Dermis microvascular lymphatic vessel endothelial cell (primary cell): ENCODE results near the gene TOP1. TPM values are rescaled to one million over a fixed set of nuclear protein-coding genes. Genes with fewer than 3 reads are reported as not detected.

Experiments
- DNase-seq, 2 donors: peaks; one replicate each; pipeline versions ENCODE4 v3.0.0 to v3.0.0-alpha.2; 2010; ENCODE audit warnings: low read depth in 2 of 2
- total RNA-seq: library from RNA; depleted of rRNA; stranded (reverse); fragments of >200 nt; gene quantifications from 2 replicates; pipeline ENCODE4 v1.2.1, GENCODE V29; 2014

Gene TOP1
- total RNA-seq, 1 donor from 2014 or later: 13.1 TPM

DNA sequence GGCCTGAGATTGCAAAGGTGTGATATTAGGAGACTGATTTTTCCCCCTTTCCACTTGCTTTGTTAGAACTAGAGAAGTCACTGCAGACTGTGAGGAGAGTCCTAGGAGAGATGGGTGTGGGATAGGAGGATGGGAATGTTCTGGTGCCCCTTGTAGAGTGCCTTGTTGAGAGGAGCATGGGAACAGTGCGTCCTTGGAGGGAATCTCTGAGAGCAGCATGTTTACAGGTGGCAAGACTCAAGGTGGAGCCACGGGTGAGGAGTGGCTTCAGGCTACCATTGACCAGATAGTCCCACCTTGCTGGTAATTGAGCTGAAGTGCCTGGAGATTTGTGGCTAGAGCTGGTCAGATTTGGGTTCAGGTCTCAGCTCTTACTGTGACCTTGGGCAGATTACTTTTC lies 114.7 kb downstream of the TOP1 start:
- DNase-seq: no peak

DNA sequence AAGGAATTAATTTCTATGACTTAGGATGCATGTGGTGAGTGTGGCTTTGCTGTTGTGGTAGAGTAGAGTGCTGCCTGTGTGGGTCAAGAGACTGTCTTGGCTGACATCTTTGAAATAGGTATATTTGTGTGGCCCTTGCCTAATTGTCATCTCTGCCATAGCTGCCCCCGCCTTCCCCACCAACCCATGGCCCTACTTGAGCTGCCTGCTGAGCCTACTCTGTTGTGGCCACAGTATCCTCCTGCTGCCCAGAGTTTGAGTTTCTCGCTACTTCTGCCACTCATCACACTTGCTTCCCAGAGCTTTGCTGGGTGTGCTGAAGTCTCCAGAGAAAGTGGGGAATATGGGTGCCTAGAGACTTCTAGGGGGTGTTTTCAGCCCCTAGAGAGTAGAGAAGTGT lies 116.7 kb downstream of the TOP1 start:
- no peak for DNase-seq

DNA sequence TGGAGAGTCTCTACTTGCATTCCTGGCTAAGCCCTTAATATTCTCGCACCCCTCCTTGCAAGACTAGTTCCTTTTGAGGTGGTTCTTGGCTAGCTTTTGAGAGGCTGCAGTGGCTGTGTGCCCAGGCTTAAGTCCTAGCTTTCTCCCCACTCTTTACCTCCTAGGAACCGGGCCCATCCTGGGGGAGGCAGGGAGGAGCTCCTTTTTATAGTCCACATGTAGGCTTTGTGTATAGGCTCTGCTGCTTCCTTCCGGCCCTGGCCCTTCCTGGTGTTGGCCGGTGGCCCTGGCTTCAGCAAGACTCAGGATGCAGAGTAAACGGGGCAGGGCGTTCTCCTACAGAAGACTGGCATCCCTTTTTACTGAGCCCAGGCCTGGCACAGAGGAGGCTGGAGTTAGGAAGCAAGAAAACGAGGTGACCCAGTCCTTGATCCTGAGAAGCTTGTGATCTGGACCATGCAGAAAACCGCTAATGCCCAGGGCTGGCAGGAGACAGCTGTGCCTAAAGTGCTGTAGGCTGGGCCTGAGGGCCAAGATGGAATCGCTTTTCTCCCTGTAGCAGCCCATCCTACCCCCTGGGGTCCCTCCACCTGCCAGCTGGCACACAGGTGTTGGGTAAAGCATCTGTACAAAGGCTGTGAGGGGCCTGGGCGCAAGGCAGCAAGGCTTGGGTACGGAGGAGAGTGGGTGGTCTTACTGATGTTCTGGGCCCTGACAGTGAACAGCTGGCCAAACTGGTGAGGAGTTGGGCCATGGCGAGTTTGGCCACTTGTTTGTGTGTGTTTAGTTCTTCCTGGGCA lies 117.4 kb downstream of the TOP1 start:
- peak in 1 of 2 donors; percentile 69 for DNase-seq

DNA sequence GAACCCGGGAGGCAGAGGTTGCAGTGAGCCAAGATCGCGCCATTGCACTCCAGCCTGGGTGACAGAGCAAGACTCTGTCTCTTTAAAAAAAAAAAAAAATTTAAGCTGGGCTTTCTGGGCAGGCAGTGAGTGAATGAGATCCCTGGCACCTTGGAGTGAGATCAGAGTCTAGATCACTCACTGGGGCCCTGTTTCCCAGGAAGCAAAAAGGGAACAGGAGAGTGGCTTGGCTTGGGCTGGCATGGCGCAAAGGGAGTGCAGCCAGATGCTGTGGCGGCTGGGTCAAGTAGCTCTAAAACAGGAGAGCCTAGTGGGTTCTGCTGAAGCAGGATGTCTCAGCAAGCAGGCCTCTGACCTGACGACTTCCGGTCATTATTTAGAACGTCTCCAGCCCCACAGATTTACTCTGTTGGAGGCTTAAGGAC lies 119.2 kb downstream of the TOP1 start:
- peak in 1 of 2 donors; percentile 84 for DNase-seq

DNA sequence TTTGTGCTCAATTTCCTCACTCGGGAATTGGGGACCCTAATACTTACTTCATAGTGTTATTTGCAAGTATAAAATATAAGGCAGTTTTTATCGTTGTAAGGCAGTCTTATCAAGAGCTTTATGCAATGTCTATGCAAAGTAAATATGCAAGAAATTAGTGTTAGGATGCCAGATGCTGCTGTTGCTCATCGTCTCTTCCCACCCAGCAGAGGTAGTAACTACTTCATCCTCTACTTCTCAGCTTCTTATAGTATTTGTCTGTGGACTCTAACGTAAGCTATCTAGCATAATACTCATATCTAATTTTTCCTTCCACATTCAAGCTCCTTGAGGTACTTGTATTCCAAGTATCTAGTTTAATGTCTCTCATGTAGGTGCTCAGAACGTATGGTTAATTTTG lies 120.3 kb downstream of the TOP1 start:
- no peak for DNase-seq

DNA sequence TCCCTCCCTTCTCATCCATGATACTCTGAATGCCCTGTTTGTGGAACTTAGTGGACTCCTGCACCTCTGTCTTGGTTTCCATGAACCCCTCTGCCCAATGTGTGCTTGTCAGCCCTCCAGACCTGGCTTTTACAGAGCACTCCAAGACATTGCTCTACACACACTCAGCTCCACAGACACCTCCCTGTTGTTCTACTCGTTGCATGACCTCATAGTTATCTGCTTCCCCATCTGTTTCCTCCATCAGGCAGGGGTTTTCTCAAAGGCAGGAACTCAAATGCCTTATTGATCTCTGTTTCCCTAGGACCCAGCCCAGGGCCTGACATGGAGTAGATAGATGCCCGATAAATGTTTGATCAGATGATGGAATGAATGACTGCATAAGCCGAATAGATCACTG lies 122.0 kb downstream of the TOP1 start:
- DNase-seq: peak; percentile 57 to 95

DNA sequence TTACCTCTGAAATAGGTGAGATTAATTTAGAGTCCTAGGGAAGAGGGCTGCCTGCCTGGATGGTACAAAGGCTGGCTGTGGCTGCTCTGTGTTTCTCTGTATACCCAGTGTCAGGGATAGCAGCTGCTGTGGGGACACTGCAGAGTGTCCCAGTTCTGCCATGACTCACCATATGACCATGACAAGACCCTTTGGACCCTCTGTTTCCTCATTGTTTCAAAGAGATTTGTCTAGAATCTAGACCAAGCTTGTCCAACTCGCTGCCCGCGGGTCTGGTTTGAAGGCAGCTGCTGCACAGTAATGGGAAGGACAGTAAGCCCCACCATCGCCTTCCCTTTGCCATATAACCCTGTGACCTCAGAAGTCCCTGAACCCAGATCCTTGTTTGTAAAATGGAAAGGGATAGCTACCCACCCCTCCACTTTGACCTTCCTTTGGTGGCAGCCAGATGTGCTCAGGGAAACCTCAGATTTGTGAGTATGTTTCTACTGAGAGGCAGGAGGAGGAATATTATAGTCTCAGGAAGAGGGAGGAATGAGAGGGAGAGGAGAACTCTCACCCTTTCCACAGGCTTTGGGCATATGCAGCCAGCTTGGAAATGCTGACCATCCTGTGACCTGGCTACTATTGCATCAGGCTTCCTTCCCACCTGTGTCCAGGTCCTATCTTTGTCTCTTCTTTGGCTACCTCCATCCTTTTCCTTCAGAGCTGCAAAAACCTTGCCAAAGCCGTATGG lies 122.7 kb downstream of the TOP1 start:
- peak in 1 of 2 donors; percentile 38 for DNase-seq

DNA sequence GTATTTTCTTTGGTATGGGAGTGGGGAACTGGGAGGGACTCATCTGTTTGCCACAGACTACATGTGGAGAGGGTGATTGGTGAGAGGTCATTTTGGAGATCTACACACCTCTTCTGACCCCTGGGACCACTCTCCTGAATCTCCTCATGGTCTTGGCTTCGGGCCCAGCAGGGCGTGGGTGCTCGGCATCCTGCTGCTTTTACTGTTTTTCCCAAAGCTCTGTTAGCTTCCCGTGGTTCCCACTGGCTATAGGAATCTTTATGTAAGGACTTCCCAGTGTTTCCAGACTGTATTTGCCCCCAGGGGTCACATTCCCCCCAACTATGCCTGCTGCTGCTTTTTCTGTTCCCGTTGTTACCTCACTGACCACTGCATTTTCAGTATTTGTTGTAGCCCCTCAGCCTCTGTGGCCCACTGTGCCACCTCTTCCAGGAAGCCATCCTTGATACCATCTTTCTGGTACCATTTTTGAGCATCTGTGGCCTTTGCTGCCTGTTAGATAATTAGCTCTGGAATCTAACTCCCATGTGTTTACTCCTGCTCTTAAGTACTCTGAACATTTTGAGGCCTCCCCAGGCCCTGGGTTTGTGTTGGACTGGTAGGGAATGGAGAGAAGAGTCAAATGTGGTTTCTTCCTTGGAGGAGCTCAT lies 123.6 kb downstream of the TOP1 start:
- DNase-seq: peak in 1 of 2 donors; percentile 38

DNA sequence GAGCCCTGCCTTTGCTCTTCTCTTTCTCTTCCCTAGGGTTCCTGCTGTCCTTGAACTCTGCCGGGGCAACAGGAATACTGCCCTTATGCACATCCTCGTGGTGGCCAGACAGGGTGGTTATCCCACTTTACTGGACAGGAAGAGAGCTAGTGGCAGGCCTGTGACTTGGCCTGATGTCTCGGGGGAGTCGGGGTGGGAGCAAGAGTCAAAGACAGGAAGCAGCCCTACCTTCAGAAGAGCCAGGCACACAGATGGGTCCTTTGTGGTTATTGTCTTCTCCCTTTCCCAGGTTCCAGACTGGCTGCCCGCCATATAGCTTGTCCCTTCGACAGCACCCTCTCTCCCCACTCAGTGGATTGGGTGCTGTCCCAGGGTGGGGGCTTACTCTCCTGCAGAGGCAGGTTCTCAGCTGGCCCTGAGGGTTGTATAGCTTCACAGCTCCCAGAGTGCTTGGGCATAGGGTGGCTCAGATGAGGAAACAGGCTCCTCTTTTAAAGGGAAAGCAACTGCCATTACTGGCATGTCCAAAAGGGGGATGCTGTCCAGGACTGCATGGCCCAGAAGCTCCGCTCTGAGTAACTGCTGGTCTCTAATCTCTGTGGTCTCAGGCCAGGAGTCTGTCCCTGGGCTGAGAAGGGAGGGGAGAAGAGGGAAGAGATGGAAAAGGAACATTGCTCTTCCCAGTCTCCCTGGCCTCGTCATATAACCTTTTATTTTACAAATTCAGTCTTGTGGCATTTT lies 126.0 kb downstream of the TOP1 start:
- DNase-seq: no peak

DNA sequence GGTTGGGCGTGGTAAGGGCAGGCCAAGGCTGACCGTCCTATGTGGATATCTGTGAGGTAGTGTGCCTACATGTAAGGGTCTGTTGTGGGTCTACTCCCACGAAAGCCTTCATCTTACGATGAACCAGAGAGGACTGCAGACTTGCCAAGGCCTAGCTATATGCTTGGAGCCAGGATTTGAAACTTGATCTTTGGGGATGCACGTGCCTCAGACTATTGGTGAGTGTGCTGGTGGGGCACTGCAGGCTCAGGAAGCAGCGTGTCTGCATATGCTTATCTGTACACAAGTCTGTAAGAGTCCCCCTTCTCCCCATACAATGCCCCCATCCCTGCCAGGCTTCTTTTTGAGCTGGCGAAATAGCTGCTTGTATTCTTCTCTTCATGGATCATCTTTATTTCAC lies 126.6 kb downstream of the TOP1 start:
- no peak for DNase-seq

DNA sequence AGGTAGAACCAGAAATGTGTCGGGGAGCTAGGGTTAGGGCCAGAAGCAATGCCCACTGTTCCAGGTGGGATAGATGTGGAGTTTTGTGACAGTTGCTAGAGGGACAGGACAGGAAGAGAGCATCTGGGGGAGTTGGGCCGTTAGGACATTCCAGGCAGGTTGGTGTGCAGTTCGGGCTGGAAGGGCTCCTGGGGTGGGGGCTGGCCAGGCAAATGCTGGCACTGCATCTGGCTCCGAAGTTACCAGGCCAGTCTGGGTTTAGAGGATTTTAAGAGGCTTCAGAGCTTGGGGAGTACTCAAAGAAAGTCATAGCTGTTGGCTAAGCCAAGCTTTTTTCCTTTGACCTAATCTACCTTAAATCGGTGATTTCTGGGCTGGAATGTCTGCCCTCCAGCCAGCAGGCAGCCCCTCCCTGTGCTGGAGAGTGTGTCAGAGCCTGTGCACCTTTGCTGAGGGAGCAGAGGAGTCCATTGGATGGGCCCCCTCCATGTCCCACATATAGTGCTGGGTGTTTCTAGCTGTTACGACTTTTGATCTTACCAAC lies 129.5 kb downstream of the TOP1 start:
- no peak for DNase-seq

DNA sequence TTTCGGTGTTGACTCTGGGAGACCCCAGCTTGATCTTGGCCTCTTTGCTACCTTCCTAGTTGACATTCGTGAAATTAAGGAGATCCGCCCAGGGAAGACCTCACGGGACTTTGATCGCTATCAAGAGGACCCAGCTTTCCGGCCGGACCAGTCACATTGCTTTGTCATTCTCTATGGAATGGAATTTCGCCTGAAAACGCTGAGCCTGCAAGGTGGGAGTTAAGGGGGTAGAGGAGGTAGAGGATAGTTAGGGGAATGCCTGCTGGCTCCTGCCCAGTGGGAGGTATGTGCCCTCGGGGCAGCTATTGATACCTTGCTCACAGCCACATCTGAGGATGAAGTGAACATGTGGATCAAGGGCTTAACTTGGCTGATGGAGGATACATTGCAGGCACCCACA lies 130.9 kb downstream of the TOP1 start:
- DNase-seq: no peak

DNA sequence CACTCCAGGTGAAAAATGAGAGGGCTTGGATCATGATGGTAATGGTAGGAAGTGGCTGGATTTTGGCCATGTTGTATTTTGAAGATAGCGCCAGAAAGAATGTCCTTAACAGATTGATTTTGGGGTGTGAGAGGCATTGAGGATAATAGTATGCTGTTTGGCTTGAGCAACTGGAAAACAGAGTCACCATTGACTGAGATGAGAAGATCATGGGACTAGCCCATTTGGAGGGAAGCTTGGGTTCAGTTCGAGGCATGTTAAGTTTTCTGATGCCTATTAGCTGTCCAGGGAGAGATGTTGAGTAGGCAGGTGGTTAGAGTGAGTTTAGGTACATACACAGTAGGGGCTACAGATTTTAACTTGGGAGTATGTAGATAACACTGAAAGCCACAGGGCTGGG lies 132.1 kb downstream of the TOP1 start:
- DNase-seq: no peak

DNA sequence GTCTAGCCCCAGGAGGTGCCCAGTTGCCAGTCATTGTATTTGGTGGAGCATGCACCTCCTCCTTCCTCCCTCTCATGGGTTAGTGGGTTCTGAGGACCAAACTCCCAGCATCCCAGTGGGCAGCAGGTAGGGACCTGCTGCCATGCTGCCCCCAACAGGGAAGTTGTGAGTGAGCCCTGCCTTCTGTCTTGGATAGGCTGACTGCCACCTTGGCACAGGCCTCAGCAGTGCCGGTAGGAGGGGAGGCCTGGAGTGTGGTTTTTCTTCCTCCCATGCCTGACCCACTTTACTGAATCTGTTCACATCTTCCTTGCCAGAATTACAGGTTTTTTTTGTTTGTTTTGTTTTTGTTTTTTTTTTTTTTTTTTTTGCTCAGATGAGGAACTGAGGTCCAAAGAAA lies 133.3 kb downstream of the TOP1 start:
- no peak for DNase-seq

DNA sequence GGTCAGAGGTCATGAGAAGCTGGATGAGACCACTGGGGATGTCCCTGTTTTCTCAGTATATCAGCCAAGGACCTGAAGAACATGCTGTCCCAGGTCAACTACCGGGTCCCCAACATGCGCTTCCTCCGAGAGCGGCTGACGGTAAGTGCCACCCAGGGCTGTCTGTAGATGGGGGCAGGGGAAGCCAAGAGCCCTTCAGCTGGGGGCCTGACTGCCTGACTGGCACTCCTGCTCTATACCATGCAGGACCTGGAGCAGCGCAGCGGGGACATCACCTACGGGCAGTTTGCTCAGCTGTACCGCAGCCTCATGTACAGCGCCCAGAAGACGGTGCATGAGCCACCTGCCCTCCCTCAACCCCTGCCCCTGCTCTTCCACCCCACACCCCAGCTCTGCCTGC lies 133.8 kb downstream of the TOP1 start:
- DNase-seq: no peak

DNA sequence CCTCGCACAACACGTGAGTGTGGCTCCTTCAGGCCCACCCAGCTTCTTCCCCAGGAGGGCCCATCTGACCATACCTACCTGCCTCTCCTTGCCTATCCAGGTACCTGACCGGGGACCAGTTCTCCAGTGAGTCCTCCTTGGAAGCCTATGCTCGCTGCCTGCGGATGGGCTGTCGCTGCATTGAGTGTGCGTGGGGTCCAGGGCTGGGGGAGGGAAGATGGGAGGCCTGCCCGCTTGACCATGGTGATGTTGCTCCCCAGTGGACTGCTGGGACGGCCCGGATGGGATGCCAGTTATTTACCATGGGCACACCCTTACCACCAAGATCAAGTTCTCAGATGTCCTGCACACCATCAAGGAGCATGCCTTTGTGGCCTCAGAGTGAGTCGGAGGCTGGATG lies 135.2 kb downstream of the TOP1 start:
- DNase-seq: no peak

DNA sequence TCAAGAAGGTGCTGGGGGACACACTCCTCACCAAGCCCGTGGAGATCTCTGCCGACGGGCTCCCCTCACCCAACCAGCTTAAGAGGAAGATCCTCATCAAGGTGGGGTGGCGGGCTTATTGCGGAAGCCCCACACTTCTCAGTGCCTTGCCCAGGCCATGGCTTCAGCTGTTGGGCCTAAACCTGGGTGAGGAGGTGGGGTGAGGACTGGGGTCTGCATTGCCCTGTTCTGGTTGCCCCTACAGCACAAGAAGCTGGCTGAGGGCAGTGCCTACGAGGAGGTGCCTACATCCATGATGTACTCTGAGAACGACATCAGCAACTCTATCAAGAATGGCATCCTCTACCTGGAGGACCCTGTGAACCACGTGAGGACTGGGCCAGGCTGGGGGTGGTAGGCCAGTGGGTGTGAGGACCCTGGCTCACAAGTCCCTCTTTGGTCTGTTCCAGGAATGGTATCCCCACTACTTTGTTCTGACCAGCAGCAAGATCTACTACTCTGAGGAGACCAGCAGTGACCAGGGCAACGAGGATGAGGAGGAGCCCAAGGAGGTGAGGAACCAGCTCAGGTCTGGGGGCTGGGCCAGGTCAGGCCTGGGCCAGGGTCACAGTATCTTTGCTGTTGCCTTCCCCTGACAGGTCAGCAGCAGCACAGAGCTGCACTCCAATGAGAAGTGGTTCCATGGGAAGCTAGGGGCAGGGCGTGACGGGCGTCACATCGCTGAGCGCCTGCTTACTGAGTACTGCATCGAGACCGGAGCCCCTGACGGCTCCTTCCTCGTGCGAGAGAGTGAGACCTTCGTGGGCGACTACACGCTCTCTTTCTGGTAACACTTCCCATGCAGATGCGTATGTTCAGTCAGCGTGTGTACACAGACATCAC lies 136.6 kb downstream of the TOP1 start:
- DNase-seq: no peak

DNA sequence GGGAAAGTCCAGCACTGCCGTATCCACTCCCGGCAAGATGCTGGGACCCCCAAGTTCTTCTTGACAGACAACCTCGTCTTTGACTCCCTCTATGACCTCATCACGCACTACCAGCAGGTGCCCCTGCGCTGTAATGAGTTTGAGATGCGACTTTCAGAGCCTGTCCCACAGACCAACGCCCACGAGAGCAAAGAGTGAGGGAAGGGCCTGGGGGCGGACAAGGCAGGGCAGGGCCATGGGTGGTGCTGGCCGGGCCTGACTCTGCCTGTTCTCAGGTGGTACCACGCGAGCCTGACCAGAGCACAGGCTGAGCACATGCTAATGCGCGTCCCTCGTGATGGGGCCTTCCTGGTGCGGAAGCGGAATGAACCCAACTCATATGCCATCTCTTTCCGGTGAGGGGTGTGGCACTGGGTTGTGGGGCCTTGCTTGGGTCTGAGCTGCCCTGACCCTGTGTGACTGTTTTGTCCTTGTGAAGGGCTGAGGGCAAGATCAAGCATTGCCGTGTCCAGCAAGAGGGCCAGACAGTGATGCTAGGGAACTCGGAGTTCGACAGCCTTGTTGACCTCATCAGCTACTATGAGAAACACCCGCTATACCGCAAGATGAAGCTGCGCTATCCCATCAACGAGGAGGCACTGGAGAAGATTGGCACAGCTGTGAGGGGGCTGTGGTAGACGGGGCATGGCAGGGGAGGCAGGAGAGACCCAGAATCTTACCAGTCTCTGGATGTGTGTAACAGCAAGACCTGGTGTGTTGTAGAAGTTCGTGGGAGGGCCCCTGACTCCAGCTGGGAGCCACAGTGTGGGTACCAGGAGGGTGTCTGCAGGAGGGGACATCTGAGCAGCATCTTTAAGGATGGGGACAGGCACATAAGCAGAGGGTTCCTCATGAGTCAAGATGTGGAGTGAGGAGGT lies 137.8 kb downstream of the TOP1 start:
- no peak for DNase-seq

DNA sequence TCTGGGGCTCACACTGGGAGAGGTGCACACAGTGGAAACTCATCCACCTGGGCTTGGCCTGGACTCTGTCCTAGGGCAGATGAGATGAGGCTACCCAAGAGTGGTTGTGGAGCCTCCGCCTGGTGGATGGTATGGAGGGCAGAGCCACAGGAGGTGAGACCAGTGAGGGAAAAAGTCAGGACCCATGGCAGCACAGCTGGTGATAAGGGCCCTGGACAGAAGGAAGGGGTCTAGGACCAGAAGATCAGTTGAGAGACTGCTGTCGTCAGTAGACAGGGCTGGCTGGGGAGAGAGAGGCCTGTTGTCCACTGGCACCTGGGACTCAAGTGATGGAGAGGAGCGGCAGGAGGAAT lies 138.5 kb downstream of the TOP1 start:
- DNase-seq: no peak
